C4-2B (cell line): ENCODE measurements around the gene DAAM1.

Experiments
- CTCF ChIP-seq: fragments of 450-650 bp; conservative IDR thresholded peaks from 2 replicates; pipeline ENCODE4 v1.5.1; 2017; ENCODE audit warnings: mild to moderate bottlenecking
- ZFX ChIP-seq: fragments of 450-650 bp; IDR thresholded peaks from 2 replicates; pipeline ENCODE4 v1.6.1; 2017

- TF ChIP-seq CTCF (no peak), ZFX (no peak)
Observed at GRCh38 chr14:59246566-59246965, 58.1 kb downstream of the DAAM1 start.
